ENCODE data around the gene GLI1.

The GLI1 gene

GRCh38 chr12:57461917-57462250, 2.3 kb downstream of the GLI1 start:
- no peak for DNase-seq

DNA sequence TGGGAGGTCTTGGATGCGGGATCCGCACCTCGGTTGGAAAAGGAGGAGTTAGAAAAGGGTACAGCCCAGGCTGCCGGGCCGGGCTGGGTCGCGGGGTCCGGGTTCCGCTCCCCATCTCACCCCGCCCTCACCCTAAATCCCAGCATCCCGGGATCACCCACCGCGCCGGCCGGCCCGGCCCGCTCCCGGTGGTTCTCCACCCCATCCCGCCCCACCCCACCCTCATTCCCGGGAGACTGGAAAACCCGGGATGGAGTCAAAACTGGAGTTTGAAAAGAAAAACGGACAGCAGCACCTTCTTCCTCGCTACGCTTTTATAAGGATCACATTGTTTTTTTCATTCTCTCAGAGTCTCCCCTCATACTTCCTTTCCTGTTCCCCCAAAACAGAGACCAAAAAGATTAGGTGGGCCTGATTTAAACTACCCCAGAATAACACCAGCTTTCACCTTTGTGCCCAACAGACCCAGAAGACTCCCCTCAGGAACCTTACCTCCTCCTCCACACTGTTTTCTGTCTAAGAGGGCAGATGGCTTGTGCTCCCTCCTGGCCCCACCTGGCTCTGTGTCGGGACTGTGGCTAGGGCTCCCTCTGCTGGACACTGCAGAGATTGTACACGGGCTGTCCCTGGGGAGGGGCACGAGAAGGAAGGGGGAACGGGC, 2.8 kb downstream of the GLI1 start:
- peak; percentile 97 for DNase-seq

- no peak for DNase-seq
These were observed 3.3 kb downstream of the GLI1 start for GRCh38 chr12:57462912-57463253.

DNA sequence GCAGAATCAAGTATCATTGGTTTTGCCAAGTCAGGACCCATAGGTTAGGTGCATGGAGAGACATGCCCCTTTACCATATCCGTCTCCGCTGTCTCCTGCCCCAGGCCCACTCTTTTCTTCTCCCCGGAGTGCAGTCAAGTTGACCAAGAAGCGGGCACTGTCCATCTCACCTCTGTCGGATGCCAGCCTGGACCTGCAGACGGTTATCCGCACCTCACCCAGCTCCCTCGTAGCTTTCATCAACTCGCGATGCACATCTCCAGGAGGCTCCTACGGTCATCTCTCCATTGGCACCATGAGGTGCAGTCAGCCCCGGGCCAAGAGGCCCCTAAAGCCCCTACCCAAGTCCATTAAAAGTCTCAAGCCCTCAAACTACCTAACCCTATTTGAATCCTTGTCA, 5.0 kb downstream of the GLI1 start:
- no peak for DNase-seq

- no peak for DNase-seq
These were observed 5.6 kb downstream of the GLI1 start for GRCh38 chr12:57465030-57465746.

GRCh38 chr12:57465747-57466505, 6.3 kb downstream of the GLI1 start:
- no peak for DNase-seq

DNA sequence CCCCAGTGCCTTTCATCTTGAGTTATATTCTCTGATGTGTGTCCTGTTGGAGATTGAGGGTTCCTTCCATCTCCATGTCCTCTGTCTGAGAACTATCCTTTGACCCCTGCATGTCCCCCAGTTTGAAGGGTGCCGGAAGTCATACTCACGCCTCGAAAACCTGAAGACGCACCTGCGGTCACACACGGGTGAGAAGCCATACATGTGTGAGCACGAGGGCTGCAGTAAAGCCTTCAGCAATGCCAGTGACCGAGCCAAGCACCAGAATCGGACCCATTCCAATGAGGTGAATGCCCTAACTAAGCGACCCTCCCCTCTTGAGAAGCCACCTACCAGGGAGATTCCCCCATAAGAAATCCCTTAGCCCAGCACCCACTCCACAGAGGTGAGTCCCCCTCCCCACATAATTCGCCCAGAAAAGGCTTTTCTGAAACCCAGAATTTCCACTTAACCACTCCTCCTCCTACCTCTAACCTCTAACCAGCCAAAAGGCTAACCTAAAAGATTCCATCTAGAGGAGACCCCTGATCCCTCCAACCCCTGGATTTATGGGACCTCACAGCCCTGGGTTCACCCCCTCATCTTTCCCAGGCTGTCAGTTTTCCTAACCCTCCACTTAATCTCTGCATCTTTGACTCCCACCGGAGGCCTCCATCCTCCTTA, 7.8 kb downstream of the GLI1 start:
- DNase-seq, result no peak

GRCh38 chr12:57467915-57468314, 8.3 kb downstream of the GLI1 start:
- no peak for DNase-seq

GRCh38 chr12:57469296-57470164, 9.9 kb downstream of the GLI1 start:
- no peak for DNase-seq

DNA sequence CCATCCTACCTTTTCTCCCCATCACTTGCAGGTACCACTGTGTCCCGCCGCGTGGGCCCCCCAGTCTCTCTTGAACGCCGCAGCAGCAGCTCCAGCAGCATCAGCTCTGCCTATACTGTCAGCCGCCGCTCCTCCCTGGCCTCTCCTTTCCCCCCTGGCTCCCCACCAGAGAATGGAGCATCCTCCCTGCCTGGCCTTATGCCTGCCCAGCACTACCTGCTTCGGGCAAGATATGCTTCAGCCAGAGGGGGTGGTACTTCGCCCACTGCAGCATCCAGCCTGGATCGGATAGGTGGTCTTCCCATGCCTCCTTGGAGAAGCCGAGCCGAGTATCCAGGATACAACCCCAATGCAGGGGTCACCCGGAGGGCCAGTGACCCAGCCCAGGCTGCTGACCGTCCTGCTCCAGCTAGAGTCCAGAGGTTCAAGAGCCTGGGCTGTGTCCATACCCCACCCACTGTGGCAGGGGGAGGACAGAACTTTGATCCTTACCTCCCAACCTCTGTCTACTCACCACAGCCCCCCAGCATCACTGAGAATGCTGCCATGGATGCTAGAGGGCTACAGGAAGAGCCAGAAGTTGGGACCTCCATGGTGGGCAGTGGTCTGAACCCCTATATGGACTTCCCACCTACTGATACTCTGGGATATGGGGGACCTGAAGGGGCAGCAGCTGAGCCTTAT, 10.8 kb downstream of the GLI1 start:
- DNase-seq, result no peak

GRCh38 chr12:57470970-57471656, 11.5 kb downstream of the GLI1 start:
- no peak for DNase-seq

DNA sequence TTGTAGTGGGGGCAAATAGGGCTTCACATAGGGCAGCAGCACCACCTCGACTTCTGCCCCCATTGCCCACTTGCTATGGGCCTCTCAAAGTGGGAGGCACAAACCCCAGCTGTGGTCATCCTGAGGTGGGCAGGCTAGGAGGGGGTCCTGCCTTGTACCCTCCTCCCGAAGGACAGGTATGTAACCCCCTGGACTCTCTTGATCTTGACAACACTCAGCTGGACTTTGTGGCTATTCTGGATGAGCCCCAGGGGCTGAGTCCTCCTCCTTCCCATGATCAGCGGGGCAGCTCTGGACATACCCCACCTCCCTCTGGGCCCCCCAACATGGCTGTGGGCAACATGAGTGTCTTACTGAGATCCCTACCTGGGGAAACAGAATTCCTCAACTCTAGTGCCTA, 12.1 kb downstream of the GLI1 start:
- no peak for DNase-seq

- DNase-seq, result no peak
These were observed 12.8 kb downstream of the GLI1 start for GRCh38 chr12:57472391-57472790.

- no peak for DNase-seq
These were observed 13.8 kb downstream of the GLI1 start for GRCh38 chr12:57473392-57473791.

- DNase-seq, result no peak
These were observed 14.3 kb downstream of the GLI1 start for GRCh38 chr12:57473886-57474285.

- no peak for DNase-seq
These were observed 14.8 kb downstream of the GLI1 start for GRCh38 chr12:57474430-57474829.

GRCh38 chr12:57474862-57475261, 15.3 kb downstream of the GLI1 start:
- no peak for DNase-seq

GRCh38 chr12:57475271-57476161, 15.9 kb downstream of the GLI1 start:
- no peak for DNase-seq

- no peak for DNase-seq
These were observed 16.8 kb downstream of the GLI1 start for GRCh38 chr12:57476162-57476992.

Measured in NCI-H2171 treated with DMSO at 0.1 percent for 48 hours (cell line).